Measurements from ENCODE around the gene PRKG2. TPM values are rescaled to one million over a fixed set of nuclear protein-coding genes. Genes with fewer than 3 reads are reported as not detected.

PRKG2 gene
- total RNA-seq, 1 experiment from 2014 or later: 0.02 TPM

- no peak for DNase-seq (ENCODE audit: low spot score)
Observed at GRCh38 chr4:81218206-81218605, 3.2 kb upstream of the PRKG2 start.

GRCh38 chr4:81217779-81218178 is 2.8 kb upstream of the PRKG2 start:
- no peak for DNase-seq (ENCODE audit: low spot score)

- no peak for DNase-seq (ENCODE audit: low spot score)
Observed at GRCh38 chr4:81215931-81216330, 909 bp upstream of the PRKG2 start.

GRCh38 chr4:81214144-81214880 is 710 bp downstream of the PRKG2 start:
- DNase-seq (ENCODE audit: low spot score): no peak

GRCh38 chr4:81213671-81214070 is 1.4 kb downstream of the PRKG2 start:
- DNase-seq (ENCODE audit: low spot score): no peak

GRCh38 chr4:81211956-81212355 is 3.1 kb downstream of the PRKG2 start:
- DNase-seq (ENCODE audit: low spot score): no peak

GRCh38 chr4:81207828-81208227 is 7.2 kb downstream of the PRKG2 start:
- DNase-seq (ENCODE audit: low spot score): no peak

GRCh38 chr4:81205302-81205701 is 9.7 kb downstream of the PRKG2 start:
- no peak for DNase-seq (ENCODE audit: low spot score)

GRCh38 chr4:81204571-81204970 is 10.5 kb downstream of the PRKG2 start:
- DNase-seq (ENCODE audit: low spot score): no peak

GRCh38 chr4:81199831-81200230 is 15.2 kb downstream of the PRKG2 start:
- DNase-seq (ENCODE audit: low spot score): no peak

- DNase-seq (ENCODE audit: low spot score): no peak
Observed at GRCh38 chr4:81198609-81199008, 16.4 kb downstream of the PRKG2 start.

GRCh38 chr4:81197864-81198524 is 17.0 kb downstream of the PRKG2 start:
- DNase-seq (ENCODE audit: low spot score): no peak

GRCh38 chr4:81196126-81196650 is 18.8 kb downstream of the PRKG2 start:
- no peak for DNase-seq (ENCODE audit: low spot score)

- DNase-seq (ENCODE audit: low spot score): no peak
Observed at GRCh38 chr4:81195475-81195874, 19.5 kb downstream of the PRKG2 start.

GRCh38 chr4:81194286-81194685 is 20.7 kb downstream of the PRKG2 start:
- no peak for DNase-seq (ENCODE audit: low spot score)

GRCh38 chr4:81180916-81181315 is 34.1 kb downstream of the PRKG2 start:
- DNase-seq (ENCODE audit: low spot score): no peak

GRCh38 chr4:81179326-81179725 is 35.7 kb downstream of the PRKG2 start:
- no peak for DNase-seq (ENCODE audit: low spot score)

GRCh38 chr4:81173213-81173612 is 41.8 kb downstream of the PRKG2 start:
- DNase-seq (ENCODE audit: low spot score): no peak

- no peak for DNase-seq (ENCODE audit: low spot score)
Observed at GRCh38 chr4:81166458-81167160, 48.4 kb downstream of the PRKG2 start.

GRCh38 chr4:81165861-81166430 is 49.1 kb downstream of the PRKG2 start:
- no peak for DNase-seq (ENCODE audit: low spot score)

GRCh38 chr4:81164623-81165416 is 50.2 kb downstream of the PRKG2 start:
- peak; percentile 13 for DNase-seq (ENCODE audit: low spot score)

Measured in H4 (cell line).